ENCODE results near the gene COQ2. TPM values are rescaled to one million over a fixed set of nuclear protein-coding genes. Genes with fewer than 3 reads are reported as not detected.
"Not testable (repeated sequence)": the region's sequence is repeated elsewhere in the genome, so short reads cannot be mapped to it uniquely, and the experiment has no call there.

COQ2 gene
- total RNA-seq, 6 donors from 2014 or later, result 8.8 to 18.8 (median 15.1) TPM

GRCh38 chr4:83282049-83282535 is 2.5 kb downstream of the COQ2 start:
- Histone ChIP-seq H3K4me1 (peaks cover 14 to 28% (median 15%) of the 10 kb centered on the region in 4 donors), H3K36me3 (peaks cover 0 to 4% (median 0%) of the 10 kb centered on the region in 4 donors), H3K4me3 (no peak overlapping the region), H3K27me3 (no peaks in the 10 kb centered on the region), H3K27ac (no peak overlapping the region), H3K9me3 (no peaks in the 10 kb centered on the region)
- no peak for DNase-seq
- 28 to 32% methylated on average over 4 of the region's 4 CpGs for WGBS, 2 donors
- TF ChIP-seq, protein P1, sequence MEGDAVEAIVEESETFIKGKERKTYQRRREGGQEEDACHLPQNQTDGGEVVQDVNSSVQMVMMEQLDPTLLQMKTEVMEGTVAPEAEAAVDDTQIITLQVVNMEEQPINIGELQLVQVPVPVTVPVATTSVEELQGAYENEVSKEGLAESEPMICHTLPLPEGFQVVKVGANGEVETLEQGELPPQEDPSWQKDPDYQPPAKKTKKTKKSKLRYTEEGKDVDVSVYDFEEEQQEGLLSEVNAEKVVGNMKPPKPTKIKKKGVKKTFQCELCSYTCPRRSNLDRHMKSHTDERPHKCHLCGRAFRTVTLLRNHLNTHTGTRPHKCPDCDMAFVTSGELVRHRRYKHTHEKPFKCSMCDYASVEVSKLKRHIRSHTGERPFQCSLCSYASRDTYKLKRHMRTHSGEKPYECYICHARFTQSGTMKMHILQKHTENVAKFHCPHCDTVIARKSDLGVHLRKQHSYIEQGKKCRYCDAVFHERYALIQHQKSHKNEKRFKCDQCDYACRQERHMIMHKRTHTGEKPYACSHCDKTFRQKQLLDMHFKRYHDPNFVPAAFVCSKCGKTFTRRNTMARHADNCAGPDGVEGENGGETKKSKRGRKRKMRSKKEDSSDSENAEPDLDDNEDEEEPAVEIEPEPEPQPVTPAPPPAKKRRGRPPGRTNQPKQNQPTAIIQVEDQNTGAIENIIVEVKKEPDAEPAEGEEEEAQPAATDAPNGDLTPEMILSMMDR (IDR thresholded peaks at IDR 0.05), result peak; percentile 40 to 68 (median 57)
- TF ChIP-seq EP300 (IDR thresholded peaks at IDR 0.05) (no peak), POLR2AphosphoS5 (IDR thresholded peaks at IDR 0.05) (no peak), POLR2A (IDR thresholded peaks at IDR 0.05) (no peak)
- ATAC-seq (ENCODE audit: low FRiP score in 2 of 2), result no peak

DNA sequence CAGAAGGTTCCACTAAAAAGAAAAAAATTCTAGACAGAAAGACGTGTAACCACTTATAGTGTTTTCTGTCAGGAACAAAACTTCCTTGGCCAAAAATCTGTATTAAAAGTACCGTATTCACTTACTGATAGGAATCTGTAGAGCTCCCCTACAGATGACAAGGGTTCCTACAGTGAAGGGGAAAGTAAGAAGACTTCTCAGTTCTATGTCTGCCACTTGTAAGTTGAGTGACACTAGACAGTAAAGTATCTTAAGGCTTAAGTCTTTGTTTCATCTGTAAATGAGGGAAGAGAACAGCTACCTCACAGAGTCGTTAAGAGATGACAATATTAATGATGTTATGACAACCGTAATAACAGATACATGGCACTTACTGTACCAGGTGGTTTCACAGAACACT is 3.3 kb downstream of the COQ2 start:
- H3K27ac ChIP-seq, result no peak overlapping the region
- peaks cover 0 to 6% (median 0%) of the 10 kb centered on the region in 4 donors for H3K36me3 ChIP-seq
- H3K9me3 ChIP-seq, result no peaks in the 10 kb centered on the region
- no peak for TF ChIP-seq POLR2AphosphoS5 (IDR thresholded peaks at IDR 0.05)
- TF ChIP-seq POLR2A (IDR thresholded peaks at IDR 0.05), result no peak
- no peak for TF ChIP-seq EP300 (IDR thresholded peaks at IDR 0.05)
- TF ChIP-seq, protein P1 (IDR thresholded peaks at IDR 0.05), result no peak
- no peak overlapping the region for H3K4me3 ChIP-seq
- DNase-seq (no peak), ATAC-seq (ENCODE audit: low FRiP score in 2 of 2) (no peak)
- 60 to 71% methylated on average over 4 of the region's 4 CpGs for WGBS, 2 donors
- H3K27me3 ChIP-seq, result no peaks in the 10 kb centered on the region
- peaks cover 14 to 28% (median 15%) of the 10 kb centered on the region in 4 donors for H3K4me1 ChIP-seq

DNA sequence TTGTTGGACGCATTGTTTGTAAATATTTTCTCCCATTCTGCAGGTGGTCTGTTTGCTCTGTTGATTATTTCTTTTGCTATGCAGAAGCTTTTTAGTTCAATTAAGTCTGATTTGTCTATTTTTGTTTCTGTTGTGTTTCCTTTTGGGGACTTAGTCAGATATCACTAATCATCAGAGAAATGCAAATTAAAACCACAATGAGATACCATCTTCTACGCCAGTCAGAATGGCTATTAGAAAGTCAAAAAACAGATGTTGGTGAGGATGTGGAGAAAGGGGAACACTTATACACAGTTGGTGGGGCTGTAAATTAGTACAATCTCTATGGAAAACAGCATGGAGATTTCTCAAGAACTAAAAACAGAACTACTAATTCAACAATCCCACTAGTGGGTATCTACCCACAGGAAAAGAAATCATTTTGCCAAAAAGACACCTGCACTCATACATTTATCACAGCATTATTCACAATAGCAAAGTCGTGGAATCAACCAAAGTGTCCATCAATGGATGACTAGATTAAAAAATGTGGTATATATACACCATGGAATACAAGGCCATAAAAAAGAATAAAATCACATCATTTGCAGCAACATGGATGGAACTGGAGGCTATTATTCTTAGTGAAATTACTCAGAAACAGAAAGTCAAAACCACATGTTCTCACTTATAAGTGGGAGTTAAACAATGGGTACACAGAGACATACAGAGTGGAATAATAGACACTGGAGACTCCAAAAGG is 8.1 kb downstream of the COQ2 start:
- ATAC-seq (ENCODE audit: low FRiP score in 2 of 2), result no peak

DNA sequence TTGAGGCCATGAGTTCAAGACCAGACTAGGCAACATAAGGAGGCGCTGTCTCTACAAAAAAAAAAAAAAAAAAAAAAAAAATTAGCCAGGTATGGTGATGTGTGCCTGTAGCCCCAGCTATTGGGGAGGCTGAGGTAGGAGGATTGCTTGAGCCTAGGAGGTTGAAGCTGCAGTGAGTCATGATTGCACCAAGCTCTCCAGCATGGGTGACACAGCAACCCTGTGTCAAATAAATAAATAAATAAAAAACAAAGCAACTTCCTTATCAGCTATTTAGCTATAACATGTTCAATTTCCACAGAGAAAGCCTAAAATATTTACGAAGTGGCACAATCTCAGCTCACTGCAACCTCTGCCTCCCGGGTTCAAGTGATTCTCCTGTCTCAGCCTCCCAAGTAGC is 10.7 kb downstream of the COQ2 start:
- not testable (repeated sequence) for ATAC-seq (ENCODE audit: low FRiP score in 2 of 2)

More for the DNA sequence above, 8.1 kb downstream of the COQ2 start:
- H3K27ac ChIP-seq, result no peak overlapping the region
- H3K36me3 ChIP-seq, result peaks cover 0 to 11% (median 1%) of the 10 kb centered on the region in 4 donors
- WGBS, 2 donors, result 71 to 75% methylated on average over 3 of the region's 3 CpGs
- DNase-seq, result no peak
- H3K9me3 ChIP-seq, result no peaks in the 10 kb centered on the region
- H3K27me3 ChIP-seq, result no peaks in the 10 kb centered on the region
- no peak for TF ChIP-seq EP300 (IDR thresholded peaks at IDR 0.05)
- TF ChIP-seq POLR2AphosphoS5 (IDR thresholded peaks at IDR 0.05), result no peak
- TF ChIP-seq POLR2A (IDR thresholded peaks at IDR 0.05), result no peak
- TF ChIP-seq, protein P1 (IDR thresholded peaks at IDR 0.05), result no peak
- H3K4me1 ChIP-seq, result peaks cover 0 to 1% (median under 1%) of the 10 kb centered on the region in 4 donors
- H3K4me3 ChIP-seq, result no peak overlapping the region

DNA sequence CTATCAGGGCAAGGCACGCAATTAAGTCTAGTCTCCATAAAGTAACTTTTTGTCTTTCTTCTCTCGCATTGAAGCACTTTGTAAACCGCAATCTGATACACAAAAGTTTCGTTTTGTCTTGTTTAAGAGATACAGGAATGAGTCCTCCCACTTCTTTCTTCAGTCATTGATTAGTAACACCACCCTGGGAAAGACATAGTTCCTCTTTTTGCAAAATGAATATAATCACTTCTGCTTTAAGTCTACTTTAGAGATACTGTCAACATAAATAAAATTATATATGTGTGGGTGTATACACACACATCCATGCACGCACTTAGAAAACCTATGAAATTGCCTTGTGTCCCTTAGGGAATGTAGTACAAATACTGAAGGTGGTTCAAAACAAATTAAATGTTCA is 11.7 kb downstream of the COQ2 start:
- DNase-seq (no peak), ATAC-seq (ENCODE audit: low FRiP score in 2 of 2) (no peak)
- Histone ChIP-seq H3K4me3 (no peak overlapping the region), H3K9me3 (no peaks in the 10 kb centered on the region), H3K4me1 (peaks cover 0 to 4% (median 1%) of the 10 kb centered on the region in 4 donors), H3K27me3 (no peaks in the 10 kb centered on the region), H3K27ac (no peak overlapping the region), H3K36me3 (peaks cover 0 to 18% (median 10%) of the 10 kb centered on the region in 4 donors)
- 84 to 89% methylated on average over 5 of the region's 5 CpGs for WGBS, 2 donors
- TF ChIP-seq POLR2A (IDR thresholded peaks at IDR 0.05), result no peak
- no peak for TF ChIP-seq POLR2AphosphoS5 (IDR thresholded peaks at IDR 0.05)
- TF ChIP-seq EP300 (IDR thresholded peaks at IDR 0.05), result no peak
- TF ChIP-seq, protein P1 (IDR thresholded peaks at IDR 0.05), result no peak

More for the DNA sequence above, 10.7 kb downstream of the COQ2 start:
- not testable (repeated sequence) for H3K27ac ChIP-seq, DNase-seq, H3K4me1 ChIP-seq, H3K27me3 ChIP-seq, H3K9me3 ChIP-seq, H3K4me3 ChIP-seq
- 89 to 99% methylated on average over 3 of the region's 3 CpGs for WGBS, 2 donors
- H3K36me3 ChIP-seq, result peaks cover 0 to 18% (median 10%) of the 10 kb centered on the region in 4 donors
